NCI-H460 (cell line): Measurements from ENCODE around the gene MLYCD. TPM values are rescaled to one million over a fixed set of nuclear protein-coding genes. Genes with fewer than 3 reads are reported as not detected.

Experiments used
- DNase-seq: peaks from one replicate; pipeline ENCODE4 v3.0.0-alpha.2; 2016; ENCODE audit warnings: low read depth; ENCODE audit errors: extremely low read depth
- total RNA-seq: library from RNA; depleted of rRNA; stranded (reverse); fragments of >200 nt; shearing (Covaris generic); gene quantifications from 2 replicates; pipeline ENCODE4 v1.2.3, GENCODE V29; 2014

The MLYCD gene
- total RNA-seq, 1 experiment from 2014 or later = 1.6 TPM

DNA sequence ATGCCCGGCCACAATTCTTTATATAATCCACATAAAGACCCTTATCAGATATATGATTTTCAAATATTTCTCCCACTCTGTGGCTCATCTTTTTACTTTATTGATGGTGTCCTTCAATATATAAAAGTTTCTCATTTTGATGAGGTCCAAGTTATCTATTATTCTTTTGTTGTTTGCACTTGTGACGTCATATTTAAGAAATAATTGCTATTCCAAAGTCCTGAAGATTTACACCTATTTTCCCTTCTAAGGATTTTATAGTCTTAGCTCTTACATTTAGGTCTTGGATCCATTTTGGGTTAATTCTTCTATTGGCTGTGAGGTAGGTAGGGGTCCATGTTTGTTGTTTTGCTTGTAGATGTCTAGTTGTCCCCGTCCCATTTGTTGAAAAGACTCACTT is 3.0 kb upstream of the MLYCD start:
- no peak for DNase-seq

DNA sequence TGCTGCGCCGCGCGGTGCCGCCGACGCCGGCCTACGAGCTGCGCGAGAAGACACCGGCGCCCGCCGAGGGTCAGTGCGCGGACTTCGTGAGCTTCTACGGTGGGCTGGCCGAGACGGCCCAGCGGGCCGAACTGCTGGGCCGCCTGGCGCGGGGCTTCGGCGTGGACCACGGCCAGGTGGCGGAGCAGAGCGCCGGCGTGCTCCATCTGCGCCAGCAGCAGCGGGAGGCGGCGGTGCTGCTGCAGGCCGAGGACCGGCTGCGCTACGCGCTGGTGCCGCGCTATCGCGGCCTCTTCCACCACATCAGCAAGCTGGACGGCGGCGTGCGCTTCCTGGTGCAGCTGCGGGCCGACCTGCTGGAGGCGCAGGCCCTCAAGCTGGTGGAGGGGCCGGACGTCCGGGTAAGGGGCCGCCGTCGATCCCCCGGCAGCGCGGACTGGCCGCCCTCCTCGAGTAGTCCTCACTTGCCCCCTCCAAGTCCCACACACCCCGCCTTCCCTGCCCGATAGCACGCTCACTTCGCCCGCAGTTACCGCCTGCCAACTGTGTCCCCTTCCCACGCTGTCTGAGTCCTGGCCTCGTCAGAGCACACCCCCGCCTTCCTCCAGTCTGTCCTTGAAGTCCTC is 470 bp downstream of the MLYCD start:
- no peak for DNase-seq

GRCh38 chr16:83899978-83900377 is 1.1 kb downstream of the MLYCD start:
- no peak for DNase-seq

- no peak for DNase-seq
These were observed 1.7 kb downstream of the MLYCD start for GRCh38 chr16:83900571-83900970.

- DNase-seq = no peak
These were observed 2.2 kb downstream of the MLYCD start for GRCh38 chr16:83901101-83901500.

- DNase-seq = no peak
These were observed 4.8 kb downstream of the MLYCD start for GRCh38 chr16:83903751-83904150.

DNA sequence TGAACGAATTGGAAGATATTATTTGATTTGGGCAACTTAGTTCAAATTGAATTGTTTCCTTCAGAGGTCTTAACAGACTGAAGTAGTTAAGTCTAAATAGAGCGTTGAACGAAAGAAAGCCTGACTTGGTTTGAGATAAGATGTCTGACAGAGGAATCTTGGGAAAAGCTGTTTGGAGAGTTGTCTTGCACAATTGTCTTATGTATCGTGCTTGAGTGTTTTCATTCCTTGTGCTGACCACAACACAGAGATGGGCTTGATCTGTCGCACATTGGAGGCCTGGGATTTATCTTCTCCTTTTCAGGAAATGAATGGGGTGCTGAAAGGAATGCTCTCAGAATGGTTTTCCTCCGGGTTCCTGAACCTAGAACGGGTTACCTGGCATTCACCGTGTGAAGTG is 7.8 kb downstream of the MLYCD start:
- no peak for DNase-seq

DNA sequence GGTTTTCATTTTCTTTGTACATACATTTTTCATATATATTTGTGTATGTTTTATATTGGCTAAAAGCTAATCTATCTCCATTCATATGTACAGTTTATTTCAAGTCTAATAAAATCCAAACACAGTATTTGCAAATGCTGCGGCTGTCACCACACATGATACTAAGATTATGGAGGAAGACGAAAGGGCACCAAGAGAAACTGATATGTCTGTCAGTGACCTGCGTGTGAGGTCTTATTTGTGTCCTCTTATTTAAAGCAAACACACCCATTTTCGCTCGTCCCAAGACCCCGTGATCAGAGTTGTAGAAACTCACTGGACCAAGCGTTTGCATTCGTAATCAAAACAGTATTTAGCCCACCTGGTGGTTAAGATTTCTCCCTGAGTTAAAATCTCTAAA is 8.2 kb downstream of the MLYCD start:
- DNase-seq = no peak

DNA sequence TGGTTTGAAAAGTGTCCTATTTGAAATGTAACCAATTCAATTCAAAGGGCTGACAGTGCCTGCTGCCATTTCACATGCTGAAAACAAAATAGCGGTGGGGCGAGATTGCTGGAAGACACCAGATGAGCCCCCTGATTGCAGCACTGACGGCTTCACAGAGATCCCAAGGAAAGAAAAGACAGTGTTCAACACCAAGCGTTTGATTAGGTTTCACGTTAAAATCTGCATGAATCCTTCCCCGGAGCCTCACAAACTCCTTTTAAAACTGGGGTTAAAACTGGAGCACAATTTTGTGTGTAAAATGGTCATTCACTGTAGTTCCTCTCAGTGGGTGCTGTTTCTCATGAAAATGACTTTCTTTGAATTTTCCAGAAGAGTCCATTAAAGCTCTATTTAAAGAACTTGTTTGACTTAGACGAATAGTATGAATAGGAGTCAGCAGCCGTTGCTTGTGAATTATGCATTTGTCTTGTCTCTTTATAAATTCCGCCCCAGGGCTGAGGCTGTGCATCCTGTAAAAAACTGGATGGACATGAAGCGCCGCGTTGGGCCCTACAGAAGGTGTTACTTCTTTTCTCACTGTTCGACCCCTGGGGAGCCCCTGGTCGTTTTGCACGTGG is 8.8 kb downstream of the MLYCD start:
- no peak for DNase-seq

DNA sequence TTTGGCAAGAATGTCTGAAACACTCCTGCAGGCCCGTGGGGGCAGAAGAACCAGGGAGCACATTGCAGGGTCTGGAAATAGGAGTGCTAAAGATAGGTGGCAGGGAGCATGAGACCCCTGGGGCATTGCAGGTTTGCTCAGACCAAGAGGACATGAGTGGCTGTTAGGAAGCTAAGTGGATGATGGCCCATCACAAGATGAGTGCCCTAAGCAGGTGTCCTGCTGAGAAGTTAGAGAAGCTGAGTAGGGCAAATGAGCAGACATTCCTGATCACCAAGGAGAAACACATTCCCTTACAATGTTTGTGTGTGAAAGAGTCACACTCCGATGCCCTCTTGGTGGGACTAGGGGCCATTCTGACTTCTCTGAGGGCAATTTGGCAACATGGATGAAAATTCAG is 9.9 kb downstream of the MLYCD start:
- no peak for DNase-seq

GRCh38 chr16:83911290-83911689 is 12.4 kb downstream of the MLYCD start:
- DNase-seq = no peak

DNA sequence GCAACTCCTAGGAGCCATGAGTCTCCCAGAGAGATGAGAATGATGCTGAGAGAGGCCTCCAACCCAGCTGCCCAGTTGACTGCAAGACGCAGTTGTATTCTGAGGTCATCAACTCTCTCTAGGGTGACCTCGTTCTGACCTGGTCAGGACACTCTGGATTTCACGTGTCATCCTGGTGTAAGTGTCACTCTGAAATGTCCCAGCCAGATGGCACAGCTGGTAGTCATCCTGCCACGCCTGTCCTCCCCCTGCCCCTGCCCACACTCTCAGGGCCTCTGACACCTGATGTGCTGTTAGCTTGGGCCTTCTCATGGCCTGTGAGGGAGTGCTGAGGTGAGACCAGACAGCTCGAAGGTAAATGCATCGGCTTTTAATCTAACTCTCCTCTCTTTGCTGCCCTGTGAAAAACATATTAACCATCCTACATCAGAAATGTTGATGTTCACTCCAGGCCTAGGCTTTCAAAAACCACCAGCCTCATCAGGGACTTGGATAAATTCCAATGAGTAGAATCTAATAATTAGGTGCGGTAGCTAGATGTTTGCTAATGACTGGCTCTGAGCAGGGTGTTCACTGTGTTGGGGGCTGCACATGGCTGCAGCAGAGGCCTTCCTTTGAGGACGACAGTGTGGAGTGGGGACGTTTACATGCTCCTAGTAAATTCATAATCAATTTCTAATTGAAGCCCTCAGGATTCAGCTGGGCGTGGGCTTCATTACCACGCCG is 13.8 kb downstream of the MLYCD start:
- DNase-seq = no peak

- no peak for DNase-seq
These were observed 14.3 kb downstream of the MLYCD start for GRCh38 chr16:83913245-83913633.

GRCh38 chr16:83914091-83914710 is 15.3 kb downstream of the MLYCD start:
- no peak for DNase-seq

- no peak for DNase-seq
These were observed 16.2 kb downstream of the MLYCD start for GRCh38 chr16:83915081-83915480.

GRCh38 chr16:83915491-83915890 is 16.6 kb downstream of the MLYCD start:
- no peak for DNase-seq

GRCh38 chr16:83917152-83918120 is 18.5 kb downstream of the MLYCD start:
- DNase-seq = no peak

GRCh38 chr16:83920894-83921491 is 22.1 kb downstream of the MLYCD start:
- no peak for DNase-seq

GRCh38 chr16:83923581-83924365 is 24.9 kb downstream of the MLYCD start:
- no peak for DNase-seq
